ENCODE measurements around the gene CEP131. TPM values are rescaled to one million over a fixed set of nuclear protein-coding genes. Genes with fewer than 3 reads are reported as not detected.

The CEP131 gene
- total RNA-seq, 6 experiments from 2014 or later: 1.5 to 4.3 (median 2.1) TPM

DNA sequence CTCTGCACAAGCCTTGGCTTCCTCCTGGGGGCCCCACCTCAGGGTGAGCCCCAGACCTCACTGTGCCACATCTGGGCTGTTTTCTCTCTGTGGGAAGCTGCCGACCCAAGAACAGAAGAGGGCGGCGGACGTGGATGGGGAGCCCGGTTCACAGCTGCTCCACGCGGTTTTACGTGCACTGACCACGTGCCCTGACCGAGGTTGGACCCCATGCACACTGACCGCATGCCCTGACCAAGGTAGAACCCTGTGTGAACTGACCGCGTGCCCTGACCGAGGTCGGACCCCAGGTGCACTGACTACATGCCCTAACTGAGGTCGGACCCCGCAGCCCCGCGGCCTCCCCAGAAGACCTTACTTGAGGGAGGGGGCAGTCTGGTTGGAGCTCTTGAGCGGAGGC lies 19.6 kb downstream of the CEP131 start:
- no CpG with 5 or more reads among the region's 20 CpGs for WGBS (ENCODE audit: insufficient coverage, low coverage, low lambda C conversion rate, missing lambda C conversion rate)
- ATAC-seq (no peak), DNase-seq (no peak)
- Histone ChIP-seq H3K4me3 (no peak overlapping the region), H3K9me3 (no peaks in the 10 kb centered on the region), H3K4me1 (no peaks in the 10 kb centered on the region), H3K27me3 (no peaks in the 10 kb centered on the region), H3K36me3 (no peaks in the 10 kb centered on the region), H3K27ac (no peak overlapping the region)
- TF ChIP-seq POLR2A (IDR thresholded peaks at IDR 0.05): no peak
- TF ChIP-seq, protein P1, sequence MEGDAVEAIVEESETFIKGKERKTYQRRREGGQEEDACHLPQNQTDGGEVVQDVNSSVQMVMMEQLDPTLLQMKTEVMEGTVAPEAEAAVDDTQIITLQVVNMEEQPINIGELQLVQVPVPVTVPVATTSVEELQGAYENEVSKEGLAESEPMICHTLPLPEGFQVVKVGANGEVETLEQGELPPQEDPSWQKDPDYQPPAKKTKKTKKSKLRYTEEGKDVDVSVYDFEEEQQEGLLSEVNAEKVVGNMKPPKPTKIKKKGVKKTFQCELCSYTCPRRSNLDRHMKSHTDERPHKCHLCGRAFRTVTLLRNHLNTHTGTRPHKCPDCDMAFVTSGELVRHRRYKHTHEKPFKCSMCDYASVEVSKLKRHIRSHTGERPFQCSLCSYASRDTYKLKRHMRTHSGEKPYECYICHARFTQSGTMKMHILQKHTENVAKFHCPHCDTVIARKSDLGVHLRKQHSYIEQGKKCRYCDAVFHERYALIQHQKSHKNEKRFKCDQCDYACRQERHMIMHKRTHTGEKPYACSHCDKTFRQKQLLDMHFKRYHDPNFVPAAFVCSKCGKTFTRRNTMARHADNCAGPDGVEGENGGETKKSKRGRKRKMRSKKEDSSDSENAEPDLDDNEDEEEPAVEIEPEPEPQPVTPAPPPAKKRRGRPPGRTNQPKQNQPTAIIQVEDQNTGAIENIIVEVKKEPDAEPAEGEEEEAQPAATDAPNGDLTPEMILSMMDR (IDR thresholded peaks at IDR 0.05): no peak
- intact Hi-C loops (cut with DNase I): no loop called here

DNA sequence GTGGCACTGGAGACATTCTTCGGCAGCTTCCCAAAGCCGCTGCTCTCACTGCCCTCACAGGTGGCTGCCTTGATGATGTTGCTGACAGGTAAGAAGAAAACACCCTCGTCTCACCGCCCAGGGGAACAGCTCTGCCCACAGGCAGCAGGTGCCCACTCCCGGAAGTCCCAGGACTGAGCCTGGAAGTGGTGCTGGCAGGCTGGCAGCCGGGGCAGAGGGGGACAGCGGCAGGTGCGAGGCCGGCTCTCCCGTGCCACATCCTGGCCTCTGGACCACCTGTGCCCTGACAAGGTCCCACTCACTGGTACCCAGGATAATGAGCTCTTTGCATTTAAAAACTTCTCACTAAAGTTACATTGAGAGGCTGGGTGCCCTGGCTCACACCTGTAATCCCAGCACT lies 20.4 kb downstream of the CEP131 start:
- Histone ChIP-seq H3K9me3 (no peaks in the 10 kb centered on the region), H3K36me3 (no peaks in the 10 kb centered on the region), H3K4me3 (no peak overlapping the region), H3K27me3 (no peaks in the 10 kb centered on the region), H3K4me1 (no peaks in the 10 kb centered on the region), H3K27ac (no peak overlapping the region)
- no peak for ATAC-seq
- no peak for TF ChIP-seq POLR2A (IDR thresholded peaks at IDR 0.05)
- TF ChIP-seq, protein P1 (IDR thresholded peaks at IDR 0.05): no peak
- no peak for DNase-seq
- 100% methylated on average over 2 of the region's 10 CpGs for WGBS (ENCODE audit: insufficient coverage, low coverage, low lambda C conversion rate, missing lambda C conversion rate)
- intact Hi-C loops (cut with DNase I): no loop called here

DNA sequence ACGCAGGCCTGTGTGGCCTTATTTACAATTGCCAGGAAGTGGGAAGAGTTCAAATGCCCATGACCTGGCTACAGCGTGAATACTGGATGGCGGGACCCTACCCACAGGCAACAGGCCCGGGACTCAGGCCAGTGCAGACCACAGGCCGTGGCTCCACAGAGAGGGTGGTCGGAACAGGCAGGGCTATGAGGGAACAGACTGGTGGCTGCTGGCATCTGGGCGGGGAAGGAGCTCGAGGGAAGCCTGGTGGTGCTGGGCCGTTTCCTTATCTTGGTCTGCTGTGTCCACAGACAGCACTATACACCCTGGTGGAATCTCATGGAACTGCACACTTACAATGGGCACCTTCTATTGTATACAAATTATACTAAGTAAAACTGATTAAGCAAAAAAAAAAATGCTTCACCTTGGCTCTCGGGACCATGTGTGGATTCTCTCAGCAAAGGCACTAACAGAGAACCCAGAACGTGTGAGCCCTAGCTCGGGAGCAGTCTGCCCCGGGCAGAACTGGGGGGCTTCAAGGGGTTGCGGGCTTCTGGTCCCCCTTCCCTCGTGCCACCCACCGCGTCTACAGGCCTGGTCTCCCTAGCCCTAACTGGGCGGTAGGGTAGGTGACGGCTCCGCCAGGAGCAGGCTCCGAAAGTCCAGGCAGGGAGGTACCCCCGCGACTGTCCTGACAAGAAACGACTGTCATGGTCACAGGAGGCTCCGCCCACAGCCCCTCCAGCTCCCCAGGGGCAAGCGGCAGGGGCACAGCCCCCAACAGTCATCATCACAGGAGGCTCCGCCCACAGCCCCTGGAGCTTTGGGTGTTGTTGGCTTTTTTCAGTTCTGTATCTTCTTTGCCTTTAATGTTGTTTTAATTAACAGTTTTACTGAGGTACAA lies 21.8 kb downstream of the CEP131 start:
- Histone ChIP-seq H3K4me3 (no peak overlapping the region), H3K27me3 (no peaks in the 10 kb centered on the region), H3K9me3 (no peaks in the 10 kb centered on the region), H3K27ac (no peak overlapping the region), H3K36me3 (no peaks in the 10 kb centered on the region), H3K4me1 (no peaks in the 10 kb centered on the region)
- intact Hi-C loops (cut with DNase I): no loop called here
- no peak for TF ChIP-seq POLR2A (IDR thresholded peaks at IDR 0.05)
- TF ChIP-seq, protein P1 (IDR thresholded peaks at IDR 0.05): peak; percentile 56 to 64 (median 58)
- ATAC-seq (peak; percentile 76 to 88 (median 85)), DNase-seq (peak in 1 of 3 donors; percentile 50)
- WGBS (ENCODE audit: insufficient coverage, low coverage, low lambda C conversion rate, missing lambda C conversion rate): 41% methylated on average over 6 of the region's 27 CpGs

DNA sequence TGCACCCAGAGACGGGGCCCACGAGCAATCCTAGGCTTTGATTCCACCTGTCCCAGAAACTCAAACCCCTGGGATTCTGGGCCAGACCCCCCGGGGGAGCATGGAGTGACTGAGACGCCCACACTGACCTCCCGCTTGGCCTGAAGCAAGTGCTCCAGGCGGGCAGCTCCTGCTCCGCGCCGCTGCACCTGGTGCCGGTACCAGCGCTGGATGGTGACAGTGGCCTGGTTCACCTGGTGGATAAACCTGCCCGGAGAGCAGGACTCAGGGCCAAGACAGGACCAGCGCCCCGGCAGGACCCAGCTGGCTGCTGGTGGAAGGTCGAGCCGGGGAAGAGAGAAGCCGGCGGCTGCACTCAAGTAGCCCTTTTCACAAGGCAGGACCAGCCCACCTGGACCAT lies 22.6 kb downstream of the CEP131 start:
- TF ChIP-seq, protein P1 (IDR thresholded peaks at IDR 0.05): no peak
- TF ChIP-seq POLR2A (IDR thresholded peaks at IDR 0.05): no peak
- Histone ChIP-seq H3K4me1 (no peaks in the 10 kb centered on the region), H3K36me3 (no peaks in the 10 kb centered on the region), H3K9me3 (no peaks in the 10 kb centered on the region), H3K4me3 (no peak overlapping the region), H3K27me3 (no peaks in the 10 kb centered on the region), H3K27ac (no peak overlapping the region)
- ATAC-seq (no peak), DNase-seq (no peak)
- WGBS (ENCODE audit: insufficient coverage, low coverage, low lambda C conversion rate, missing lambda C conversion rate): 96% methylated on average over 5 of the region's 18 CpGs
- intact Hi-C loops (cut with DNase I): no loop called here
